Choroid plexus epithelial cell (primary cell): ENCODE measurements around the gene BRI3BP.

Experiments
- DNase-seq: peaks from one replicate; pipeline ENCODE4 v3.0.0-alpha.2; 2010; ENCODE audit warnings: low read depth
- H3K4me3 ChIP-seq: 2 replicates; pipeline ENCODE4 v1.5.1; 2011; ENCODE audit warnings: low read depth, mild to moderate bottlenecking, control low read depth, low read length, moderate library complexity
- CTCF ChIP-seq: conservative IDR thresholded peaks from 2 replicates; pipeline ENCODE4 v1.5.1; 2011; ENCODE audit warnings: low read depth, mild to moderate bottlenecking, control low read depth, inconsistent platforms, low read length, moderate library complexity

Gene BRI3BP

GRCh38 chr12:125006365-125006764 is 12.9 kb downstream of the BRI3BP start:
- DNase-seq, result no peak
- no peak overlapping the region for H3K4me3 ChIP-seq
- no peak for TF ChIP-seq CTCF

- no peak overlapping the region for H3K4me3 ChIP-seq
- no peak for DNase-seq
- TF ChIP-seq CTCF, result no peak
Observed at GRCh38 chr12:125013816-125014442, 20.5 kb downstream of the BRI3BP start.

DNA sequence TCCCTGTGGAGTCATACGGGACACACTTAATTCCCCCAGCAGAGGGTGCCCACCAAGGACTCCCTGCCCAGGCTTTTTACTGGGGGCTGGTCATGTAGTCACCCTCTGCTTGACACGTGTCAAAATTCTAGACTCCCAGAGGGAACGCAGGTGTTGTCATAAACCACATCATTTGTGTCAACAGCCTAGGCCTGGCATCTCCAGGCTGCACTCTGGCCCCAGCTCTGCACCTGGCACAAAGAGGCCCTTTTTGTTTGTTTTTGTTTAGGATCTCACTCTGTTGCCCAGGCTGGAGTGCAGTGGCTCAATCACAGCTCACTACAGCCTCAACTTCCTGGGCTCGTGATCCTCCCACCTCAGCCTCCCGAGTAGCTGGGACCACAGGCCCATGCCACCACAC is 21.1 kb downstream of the BRI3BP start:
- H3K4me3 ChIP-seq, result no peak overlapping the region
- DNase-seq, result no peak
- TF ChIP-seq CTCF, result no peak

GRCh38 chr12:125015680-125016310 is 22.4 kb downstream of the BRI3BP start:
- no peak for DNase-seq
- TF ChIP-seq CTCF, result no peak
- H3K4me3 ChIP-seq, result no peak overlapping the region

DNA sequence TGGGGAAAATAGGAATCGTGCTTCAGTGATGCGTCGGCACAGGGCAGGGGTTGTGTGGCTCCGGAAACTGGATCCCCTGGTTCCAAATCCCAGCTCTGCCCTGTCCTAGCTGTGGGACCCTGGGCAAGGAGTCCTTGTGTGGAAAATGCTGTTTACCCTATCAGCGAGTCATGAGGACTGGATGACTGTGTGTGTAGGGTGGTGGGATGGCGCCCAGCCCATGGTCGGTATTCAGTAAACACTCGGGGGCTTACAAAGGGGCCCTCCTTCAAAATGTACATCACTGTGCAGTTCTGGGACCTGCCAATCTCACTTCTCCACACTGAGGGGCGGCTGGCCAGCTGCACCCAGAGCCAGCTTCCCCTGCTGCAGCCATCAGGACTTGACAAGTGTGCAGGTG is 24.4 kb downstream of the BRI3BP start:
- H3K4me3 ChIP-seq, result no peak overlapping the region
- DNase-seq, result no peak
- no peak for TF ChIP-seq CTCF

- TF ChIP-seq CTCF, result no peak
- no peak overlapping the region for H3K4me3 ChIP-seq
Observed at GRCh38 chr12:125018356-125018755, 24.9 kb downstream of the BRI3BP start.

GRCh38 chr12:125021096-125021495 is 27.7 kb downstream of the BRI3BP start:
- DNase-seq, result no peak
- TF ChIP-seq CTCF, result no peak
- no peak overlapping the region for H3K4me3 ChIP-seq

More at GRCh38 chr12:125018356-125018755, 24.9 kb downstream of the BRI3BP start:
- DNase-seq, result no peak
